ENCODE results near the gene PIK3CG.

- no peak for TF ChIP-seq CTCF (IDR thresholded peaks at IDR 0.05; ENCODE audit: insufficient read depth, low read depth, low read length)
- no peak for TF ChIP-seq EZH2 (IDR thresholded peaks at IDR 0.05; ENCODE audit: insufficient read depth, low read length)
These were observed 5.9 kb downstream of the PIK3CG start for GRCh38 chr7:106870983-106871410.
